ENCODE data around the gene KLK14.

DNA sequence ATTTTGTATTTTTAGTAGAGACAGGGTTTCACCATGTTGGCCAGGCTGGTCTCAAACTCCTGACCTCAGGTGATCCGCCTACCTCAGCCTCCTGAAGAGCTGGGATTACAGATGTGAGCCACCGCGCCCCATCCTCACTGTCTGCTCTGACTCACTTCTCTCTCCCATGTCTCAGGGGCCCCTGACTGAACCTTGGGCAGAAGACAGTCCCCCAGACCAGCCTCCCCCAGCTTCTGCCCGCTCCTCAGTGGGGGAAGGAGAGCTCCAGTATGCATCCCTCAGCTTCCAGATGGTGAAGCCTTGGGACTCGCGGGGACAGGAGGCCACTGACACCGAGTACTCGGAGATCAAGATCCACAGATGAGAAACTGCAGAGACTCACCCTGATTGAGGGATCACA lies 47.0 kb upstream of the KLK14 start:
- TF ChIP-seq, protein P1, sequence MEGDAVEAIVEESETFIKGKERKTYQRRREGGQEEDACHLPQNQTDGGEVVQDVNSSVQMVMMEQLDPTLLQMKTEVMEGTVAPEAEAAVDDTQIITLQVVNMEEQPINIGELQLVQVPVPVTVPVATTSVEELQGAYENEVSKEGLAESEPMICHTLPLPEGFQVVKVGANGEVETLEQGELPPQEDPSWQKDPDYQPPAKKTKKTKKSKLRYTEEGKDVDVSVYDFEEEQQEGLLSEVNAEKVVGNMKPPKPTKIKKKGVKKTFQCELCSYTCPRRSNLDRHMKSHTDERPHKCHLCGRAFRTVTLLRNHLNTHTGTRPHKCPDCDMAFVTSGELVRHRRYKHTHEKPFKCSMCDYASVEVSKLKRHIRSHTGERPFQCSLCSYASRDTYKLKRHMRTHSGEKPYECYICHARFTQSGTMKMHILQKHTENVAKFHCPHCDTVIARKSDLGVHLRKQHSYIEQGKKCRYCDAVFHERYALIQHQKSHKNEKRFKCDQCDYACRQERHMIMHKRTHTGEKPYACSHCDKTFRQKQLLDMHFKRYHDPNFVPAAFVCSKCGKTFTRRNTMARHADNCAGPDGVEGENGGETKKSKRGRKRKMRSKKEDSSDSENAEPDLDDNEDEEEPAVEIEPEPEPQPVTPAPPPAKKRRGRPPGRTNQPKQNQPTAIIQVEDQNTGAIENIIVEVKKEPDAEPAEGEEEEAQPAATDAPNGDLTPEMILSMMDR (IDR thresholded peaks at IDR 0.05): no peak
- no peak for TF ChIP-seq POLR2A (IDR thresholded peaks at IDR 0.05)
- TF ChIP-seq POLR2AphosphoS5 (IDR thresholded peaks at IDR 0.05; ENCODE audit: insufficient read depth in 1 of 2, low read depth in 1 of 2): no peak
